ENCODE measurements around the gene ACAD10.

DNA sequence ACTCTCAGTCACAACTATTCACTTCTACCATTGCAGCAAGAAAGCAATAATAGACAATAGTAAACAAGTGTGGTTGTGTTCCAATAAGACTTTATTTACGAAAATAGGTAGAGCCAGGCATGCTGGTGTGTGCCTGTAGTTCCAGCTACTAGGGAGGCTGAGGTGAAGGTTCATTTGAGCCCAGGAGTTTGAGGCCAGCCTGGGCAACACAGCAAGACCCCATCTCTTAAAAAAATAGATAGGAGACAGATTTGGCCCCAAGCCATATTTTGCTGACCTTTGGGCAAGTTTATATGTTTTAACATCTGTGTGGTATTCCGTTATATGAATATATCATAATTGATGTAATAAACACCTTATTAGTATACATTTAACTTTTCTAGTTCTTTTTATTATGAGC lies 14.1 kb downstream of the ACAD10 start:
- TF ChIP-seq, protein P1, sequence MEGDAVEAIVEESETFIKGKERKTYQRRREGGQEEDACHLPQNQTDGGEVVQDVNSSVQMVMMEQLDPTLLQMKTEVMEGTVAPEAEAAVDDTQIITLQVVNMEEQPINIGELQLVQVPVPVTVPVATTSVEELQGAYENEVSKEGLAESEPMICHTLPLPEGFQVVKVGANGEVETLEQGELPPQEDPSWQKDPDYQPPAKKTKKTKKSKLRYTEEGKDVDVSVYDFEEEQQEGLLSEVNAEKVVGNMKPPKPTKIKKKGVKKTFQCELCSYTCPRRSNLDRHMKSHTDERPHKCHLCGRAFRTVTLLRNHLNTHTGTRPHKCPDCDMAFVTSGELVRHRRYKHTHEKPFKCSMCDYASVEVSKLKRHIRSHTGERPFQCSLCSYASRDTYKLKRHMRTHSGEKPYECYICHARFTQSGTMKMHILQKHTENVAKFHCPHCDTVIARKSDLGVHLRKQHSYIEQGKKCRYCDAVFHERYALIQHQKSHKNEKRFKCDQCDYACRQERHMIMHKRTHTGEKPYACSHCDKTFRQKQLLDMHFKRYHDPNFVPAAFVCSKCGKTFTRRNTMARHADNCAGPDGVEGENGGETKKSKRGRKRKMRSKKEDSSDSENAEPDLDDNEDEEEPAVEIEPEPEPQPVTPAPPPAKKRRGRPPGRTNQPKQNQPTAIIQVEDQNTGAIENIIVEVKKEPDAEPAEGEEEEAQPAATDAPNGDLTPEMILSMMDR (IDR thresholded peaks at IDR 0.05), result no peak
- no peak for TF ChIP-seq EP300 (IDR thresholded peaks at IDR 0.05)
